NB4 (cell line): ENCODE measurements around the gene CSMD2.

Source experiments
- CTCF ChIP-seq: IDR thresholded peaks from one replicate; pipeline ENCODE4 v1.5.1; 2012; ENCODE audit warnings: low read depth, low read length
- MYC ChIP-seq: IDR thresholded peaks from 2 replicates; pipeline ENCODE4 v1.6.1; 2011; ENCODE audit warnings: low read depth, low read length
- POLR2A ChIP-seq: IDR thresholded peaks from 2 replicates; pipeline ENCODE4 v1.6.1; 2011; ENCODE audit warnings: mild to moderate bottlenecking; ENCODE audit not compliant: insufficient read length; ENCODE audit errors: extremely low read depth

GRCh38 chr1:33527934-33528333 lies 637.1 kb downstream of the CSMD2 start:
- TF ChIP-seq POLR2A (no peak), CTCF (no peak), MYC (no peak)
